HG03571 (cell line): Measurements from ENCODE around the gene NRXN3.

Source experiments
- ATAC-seq: cut with Tn5 transposase; IDR thresholded peaks from one replicate; pipeline ENCODE4 v1.9.1; 2021; ENCODE audit not compliant: unreplicated experiment

The NRXN3 gene

GRCh38 chr14:79826362-79826761, 1656.2 kb downstream of the NRXN3 start:
- ATAC-seq = no peak

- no peak for ATAC-seq
Measured at GRCh38 chr14:79829405-79830166, 1659.4 kb downstream of the NRXN3 start.

GRCh38 chr14:79831195-79831892, 1661.2 kb downstream of the NRXN3 start:
- no peak for ATAC-seq

GRCh38 chr14:79833781-79834180, 1663.6 kb downstream of the NRXN3 start:
- ATAC-seq = no peak

- ATAC-seq = no peak
Measured at GRCh38 chr14:79834868-79835267, 1664.7 kb downstream of the NRXN3 start.

GRCh38 chr14:79836577-79836976, 1666.4 kb downstream of the NRXN3 start:
- ATAC-seq = no peak

GRCh38 chr14:79837699-79838098, 1667.5 kb downstream of the NRXN3 start:
- ATAC-seq = no peak

- ATAC-seq = no peak
Measured at GRCh38 chr14:79840103-79840502, 1669.9 kb downstream of the NRXN3 start.

GRCh38 chr14:79840831-79841230, 1670.7 kb downstream of the NRXN3 start:
- ATAC-seq = no peak

GRCh38 chr14:79841433-79841832, 1671.3 kb downstream of the NRXN3 start:
- no peak for ATAC-seq

- no peak for ATAC-seq
Measured at GRCh38 chr14:79842270-79842669, 1672.1 kb downstream of the NRXN3 start.

GRCh38 chr14:79852950-79853744, 1683.0 kb downstream of the NRXN3 start:
- no peak for ATAC-seq

GRCh38 chr14:79855789-79856188, 1685.6 kb downstream of the NRXN3 start:
- no peak for ATAC-seq

- ATAC-seq = no peak
Measured at GRCh38 chr14:79856381-79856780, 1686.2 kb downstream of the NRXN3 start.

- no peak for ATAC-seq
Measured at GRCh38 chr14:79861111-79861510, 1690.9 kb downstream of the NRXN3 start.

GRCh38 chr14:79862045-79862444, 1691.9 kb downstream of the NRXN3 start:
- no peak for ATAC-seq

- no peak for ATAC-seq
Measured at GRCh38 chr14:79871136-79871535, 1701.0 kb downstream of the NRXN3 start.

- no peak for ATAC-seq
Measured at GRCh38 chr14:79878229-79878628, 1708.1 kb downstream of the NRXN3 start.

- ATAC-seq = no peak
Measured at GRCh38 chr14:79878785-79879184, 1708.6 kb downstream of the NRXN3 start.

- ATAC-seq = no peak
Measured at GRCh38 chr14:79881299-79881698, 1711.1 kb downstream of the NRXN3 start.

- no peak for ATAC-seq
Measured at GRCh38 chr14:79890527-79890926, 1720.4 kb downstream of the NRXN3 start.

- no peak for ATAC-seq
Measured at GRCh38 chr14:79896009-79896408, 1725.8 kb downstream of the NRXN3 start.
